H1 (cell line): ENCODE measurements around the gene TMEM51.

Experiments
- CEBPB ChIP-seq: IDR thresholded peaks from 2 replicates; pipeline ENCODE4 v1.6.1; 2012; ENCODE audit warnings: low read depth, low read length
- CREB1 ChIP-seq: IDR thresholded peaks from 2 replicates; pipeline ENCODE4 v1.6.1; 2012; ENCODE audit warnings: inconsistent platforms
- POLR2AphosphoS5 ChIP-seq: IDR thresholded peaks from 2 replicates; pipeline ENCODE4 v1.6.1; 2011; ENCODE audit warnings: low read depth, low read length
- RBBP5 ChIP-seq: IDR thresholded peaks from 2 replicates; pipeline ENCODE4 v1.7.1; 2012; ENCODE audit warnings: low read depth, mild to moderate bottlenecking, inconsistent platforms, low read length, moderate library complexity, borderline replicate concordance
- RFX5 ChIP-seq: IDR thresholded peaks from 2 replicates; pipeline ENCODE4 v1.6.1; 2011; ENCODE audit warnings: low read depth, low read length, improper control_type of control experiment, borderline replicate concordance
- RNF2 ChIP-seq: fragments of 200-900, 300-1000 bp; sonication (generic); IDR thresholded peaks from 2 replicates; pipeline ENCODE4 v1.7.1; 2016; ENCODE audit warnings: borderline replicate concordance, low read depth, mild to moderate bottlenecking, antibody characterized with exemption, low read length; ENCODE audit not compliant: poor library complexity, severe bottlenecking; ENCODE audit errors: missing control alignments
- SAP30 ChIP-seq: fragments of 300-600 bp; sonication (generic); IDR thresholded peaks from 2 replicates; pipeline ENCODE4 v1.7.1; 2012; ENCODE audit warnings: low read length, moderate library complexity, mild to moderate bottlenecking, inconsistent platforms; ENCODE audit not compliant: insufficient read depth, insufficient replicate concordance
- TAF1 ChIP-seq: IDR thresholded peaks from 2 replicates; pipeline ENCODE4 v1.6.1; 2011; ENCODE audit warnings: mild to moderate bottlenecking, low read depth, low read length
- TEAD4 ChIP-seq: IDR thresholded peaks from 2 replicates; pipeline ENCODE4 v1.6.1; 2012; ENCODE audit warnings: low read depth, low read length, inconsistent platforms, mixed read lengths
- TF ChIP-seq, protein P1 (sequence below), 3 experiments: IDR thresholded peaks; 1 replicate in 2 of 3; 2 replicates in 1 of 3; pipeline versions ENCODE4 v1.5.1 to v1.6.1; 2011; ENCODE audit warnings: low read length in 3 of 3, mild to moderate bottlenecking in 3 of 3, inconsistent platforms in 2 of 3, low read depth in 1 of 3, moderate library complexity in 1 of 3; ENCODE audit not compliant: insufficient read depth in 1 of 3; ENCODE audit errors: control extremely low read depth in 1 of 3
- TF ChIP-seq, protein P2 (sequence below): IDR thresholded peaks from 2 replicates; pipeline ENCODE4 v1.6.1; 2012; ENCODE audit warnings: inconsistent platforms
- TF ChIP-seq, protein P3 (sequence below): IDR thresholded peaks from 2 replicates; pipeline ENCODE4 v1.6.1; 2011; ENCODE audit warnings: low read depth, mild to moderate bottlenecking, low read length; ENCODE audit not compliant: insufficient read depth

DNA sequence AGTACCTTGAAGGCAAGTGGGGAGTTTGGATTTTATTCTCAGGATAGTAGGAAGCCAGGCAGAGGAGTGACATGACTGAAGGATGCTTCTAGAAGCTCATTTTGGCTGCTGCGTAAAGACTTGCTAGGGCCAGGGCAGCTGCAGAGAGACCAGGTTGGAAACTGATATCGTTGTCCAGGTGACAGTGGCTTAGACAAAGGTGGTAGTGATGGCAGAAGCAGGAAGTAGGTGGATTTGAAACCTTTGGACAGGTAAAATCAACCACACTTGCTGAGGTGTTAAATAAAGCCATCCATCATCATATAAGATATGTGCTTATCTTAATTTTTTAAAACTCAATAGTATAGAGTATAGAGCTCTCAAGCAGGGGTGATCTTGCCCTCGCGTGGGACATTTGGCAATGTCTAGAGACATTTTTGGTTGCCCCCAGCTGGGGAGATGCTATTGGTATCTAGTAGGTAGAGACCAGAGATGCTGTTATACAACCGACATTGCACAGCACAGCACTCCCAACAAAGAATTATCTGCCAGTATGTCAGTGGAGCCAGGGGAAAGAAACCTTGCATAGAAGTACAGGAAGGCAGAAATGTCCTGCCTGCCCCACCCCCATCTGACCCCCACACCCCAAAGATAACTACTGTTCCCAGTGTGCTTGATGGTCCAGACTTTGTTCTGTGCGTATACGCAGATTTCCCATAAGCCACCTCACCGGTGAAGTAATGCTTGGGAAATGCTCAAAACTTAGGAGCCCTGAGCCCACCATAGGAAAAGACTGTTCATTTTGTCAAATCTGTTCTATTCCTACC lies 31.1 kb downstream of the TMEM51 start:
- TF ChIP-seq, protein P1, sequence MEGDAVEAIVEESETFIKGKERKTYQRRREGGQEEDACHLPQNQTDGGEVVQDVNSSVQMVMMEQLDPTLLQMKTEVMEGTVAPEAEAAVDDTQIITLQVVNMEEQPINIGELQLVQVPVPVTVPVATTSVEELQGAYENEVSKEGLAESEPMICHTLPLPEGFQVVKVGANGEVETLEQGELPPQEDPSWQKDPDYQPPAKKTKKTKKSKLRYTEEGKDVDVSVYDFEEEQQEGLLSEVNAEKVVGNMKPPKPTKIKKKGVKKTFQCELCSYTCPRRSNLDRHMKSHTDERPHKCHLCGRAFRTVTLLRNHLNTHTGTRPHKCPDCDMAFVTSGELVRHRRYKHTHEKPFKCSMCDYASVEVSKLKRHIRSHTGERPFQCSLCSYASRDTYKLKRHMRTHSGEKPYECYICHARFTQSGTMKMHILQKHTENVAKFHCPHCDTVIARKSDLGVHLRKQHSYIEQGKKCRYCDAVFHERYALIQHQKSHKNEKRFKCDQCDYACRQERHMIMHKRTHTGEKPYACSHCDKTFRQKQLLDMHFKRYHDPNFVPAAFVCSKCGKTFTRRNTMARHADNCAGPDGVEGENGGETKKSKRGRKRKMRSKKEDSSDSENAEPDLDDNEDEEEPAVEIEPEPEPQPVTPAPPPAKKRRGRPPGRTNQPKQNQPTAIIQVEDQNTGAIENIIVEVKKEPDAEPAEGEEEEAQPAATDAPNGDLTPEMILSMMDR (IDR thresholded peaks at IDR 0.05; ENCODE audit: control extremely low read depth in 1 of 3, insufficient read depth in 1 of 3, low read depth in 1 of 3, low read length in 3 of 3): no peak
- TF ChIP-seq, protein P2, sequence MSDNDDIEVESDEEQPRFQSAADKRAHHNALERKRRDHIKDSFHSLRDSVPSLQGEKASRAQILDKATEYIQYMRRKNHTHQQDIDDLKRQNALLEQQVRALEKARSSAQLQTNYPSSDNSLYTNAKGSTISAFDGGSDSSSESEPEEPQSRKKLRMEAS: no peak
- TF ChIP-seq RNF2: no peak
- TF ChIP-seq RFX5: no peak
- no peak for TF ChIP-seq CREB1
- TF ChIP-seq CEBPB: no peak
- no peak for TF ChIP-seq POLR2AphosphoS5
- TF ChIP-seq, protein P3, sequence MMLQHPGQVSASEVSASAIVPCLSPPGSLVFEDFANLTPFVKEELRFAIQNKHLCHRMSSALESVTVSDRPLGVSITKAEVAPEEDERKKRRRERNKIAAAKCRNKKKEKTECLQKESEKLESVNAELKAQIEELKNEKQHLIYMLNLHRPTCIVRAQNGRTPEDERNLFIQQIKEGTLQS: no peak
- TF ChIP-seq SAP30: no peak
- TF ChIP-seq TAF1: no peak
- TF ChIP-seq TEAD4: no peak
- TF ChIP-seq RBBP5: no peak
